PC-9 (cell line): Measurements from ENCODE around the gene LNX1. TPM values are rescaled to one million over a fixed set of nuclear protein-coding genes. Genes with fewer than 3 reads are reported as not detected.

Experiments used
- BruUV-seq: library from RNA; stranded (reverse); fragments of 400-500 nt; replicated peaks from 2 replicates; lab custom pipeline; 2021; lab: Mats Ljungman, UMichigan
- CTCF ChIA-PET: fragments of 300-600 bp; sonication (Branson Sonifier 250); formaldehyde crosslinking; loops from one replicate; lab custom pipeline; 2022; ENCODE audit warnings: antibody characterized with exemption; lab: Charles Lee
- POLR2A ChIA-PET: fragments of 300-600 bp; sonication (Branson Sonifier 250); formaldehyde crosslinking; loops from one replicate; lab custom pipeline; 2022; ENCODE audit warnings: antibody characterized with exemption; ENCODE audit not compliant: unreplicated experiment; lab: Charles Lee
- DNase-seq, 2 experiments: peaks; one replicate each; pipeline versions ENCODE4 v3.0.0 to v3.0.0-alpha.2; 2015 to 2022; ENCODE audit warnings: mixed read lengths in 1 of 2
- H2AFZ ChIP-seq: fragments of 200-600 bp; sonication (generic); 2 replicates; pipeline ENCODE4 v1.8.1; 2017; ENCODE audit warnings: antibody characterized with exemption
- H3F3A ChIP-seq: fragments of 200-600 bp; sonication (generic); 2 replicates; pipeline ENCODE4 v1.8.1; 2017; ENCODE audit warnings: antibody characterized with exemption, mild to moderate bottlenecking, low read depth; ENCODE audit not compliant: insufficient read depth
- H3K27ac ChIP-seq: fragments of 200-600 bp; sonication (generic); 2 replicates; pipeline ENCODE4 v1.6.1; 2016; ENCODE audit warnings: mixed run types
- H3K27me3 ChIP-seq: fragments of 200-600 bp; sonication (generic); 2 replicates; pipeline ENCODE4 v1.6.1; 2016; ENCODE audit warnings: low read depth, mixed run types; ENCODE audit not compliant: insufficient read depth
- H3K36me3 ChIP-seq: fragments of 200-600 bp; sonication (generic); 2 replicates; pipeline ENCODE4 v1.6.1; 2016; ENCODE audit warnings: low read depth, mixed run types
- H3K4me1 ChIP-seq: fragments of 200-600 bp; sonication (generic); replicated peaks from 2 replicates; pipeline ENCODE4 v1.6.1; 2016; ENCODE audit warnings: mixed run types; ENCODE audit not compliant: insufficient read depth
- H3K4me2 ChIP-seq: fragments of 200-600 bp; sonication (generic); 2 replicates; pipeline ENCODE4 v1.6.1; 2017; ENCODE audit warnings: mixed run types
- H3K4me3 ChIP-seq: fragments of 200-600 bp; sonication (generic); 2 replicates; pipeline ENCODE4 v1.6.1; 2016; ENCODE audit warnings: mixed run types
- H3K79me2 ChIP-seq: fragments of 200-600 bp; sonication (generic); 2 replicates; pipeline ENCODE4 v1.6.1; 2017; ENCODE audit warnings: low read depth, mixed run types
- H3K9me2 ChIP-seq: fragments of 200-600 bp; sonication (generic); 2 replicates; pipeline ENCODE4 v1.8.1; 2017; ENCODE audit warnings: mild to moderate bottlenecking; ENCODE audit not compliant: insufficient read depth
- H3K9me3 ChIP-seq: fragments of 200-600 bp; sonication (generic); 2 replicates; pipeline ENCODE4 v1.8.1; 2016; ENCODE audit warnings: low read depth; ENCODE audit not compliant: insufficient read depth
- H4K20me1 ChIP-seq: fragments of 200-600 bp; sonication (generic); 2 replicates; pipeline ENCODE4 v1.8.1; 2017; ENCODE audit not compliant: insufficient read depth
- EZH2 ChIP-seq: fragments of 200-600 bp; sonication (generic); IDR thresholded peaks from 2 replicates; pipeline ENCODE4 v1.8.0; 2017; ENCODE audit warnings: antibody characterized with exemption, low read depth
- intact Hi-C: fragments of 100-400 bp; cut with micrococcal nuclease; formaldehyde crosslinking; loops from one replicate; pipeline ENCODE4 v1.10.0; 2022; ENCODE audit not compliant: unreplicated experiment
- total RNA-seq: library from RNA; stranded (reverse); gene quantifications from 2 replicates; pipeline ENCODE4 v1.2.3, GENCODE V29; 2021
- TF ChIP-seq, protein P1 (sequence below): fragments of 200-600 bp; sonication (generic); conservative IDR thresholded peaks from 2 replicates; pipeline ENCODE4 v1.6.1; 2017; ENCODE audit warnings: mixed run types, antibody characterized with exemption, mild to moderate bottlenecking, moderate library complexity

Gene LNX1
- total RNA-seq, 1 experiment from 2014 or later, result 3.4 TPM

DNA sequence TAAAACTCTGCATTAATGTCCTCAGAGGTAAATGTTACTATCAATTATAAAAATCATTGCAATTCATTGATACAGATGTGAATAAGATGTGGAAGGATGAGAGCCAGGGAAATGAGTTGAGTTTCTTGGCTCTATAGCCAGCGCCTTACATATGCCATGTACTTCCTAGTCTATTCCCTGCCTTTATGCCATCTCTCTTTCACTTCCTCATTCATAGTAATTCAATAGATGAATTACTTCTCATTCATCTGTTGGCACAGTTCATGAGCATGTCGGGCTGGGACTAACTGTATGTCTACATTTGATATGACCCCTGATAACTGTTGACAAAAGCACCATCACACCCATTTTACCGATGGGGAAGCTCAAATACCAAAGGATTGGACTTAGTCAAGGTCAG is 55.7 kb downstream of the LNX1 start:
- no peaks in the 10 kb centered on the region; the same call in 1 of the 2 replicates for H3K9me3 ChIP-seq
- 0 out of 2 replicates have a peak, but pooled peaks cover 12% of the 10 kb centered on the region for H3K4me1 ChIP-seq
- POLR2A ChIA-PET, result no interaction called here
- no peak overlapping the region for H3K27ac ChIP-seq
- no peaks in the 10 kb centered on the region for H3K36me3 ChIP-seq
- no peaks in the 10 kb centered on the region for H3K79me2 ChIP-seq
- no peak overlapping the region for H3K4me3 ChIP-seq
- TF ChIP-seq, protein P1, sequence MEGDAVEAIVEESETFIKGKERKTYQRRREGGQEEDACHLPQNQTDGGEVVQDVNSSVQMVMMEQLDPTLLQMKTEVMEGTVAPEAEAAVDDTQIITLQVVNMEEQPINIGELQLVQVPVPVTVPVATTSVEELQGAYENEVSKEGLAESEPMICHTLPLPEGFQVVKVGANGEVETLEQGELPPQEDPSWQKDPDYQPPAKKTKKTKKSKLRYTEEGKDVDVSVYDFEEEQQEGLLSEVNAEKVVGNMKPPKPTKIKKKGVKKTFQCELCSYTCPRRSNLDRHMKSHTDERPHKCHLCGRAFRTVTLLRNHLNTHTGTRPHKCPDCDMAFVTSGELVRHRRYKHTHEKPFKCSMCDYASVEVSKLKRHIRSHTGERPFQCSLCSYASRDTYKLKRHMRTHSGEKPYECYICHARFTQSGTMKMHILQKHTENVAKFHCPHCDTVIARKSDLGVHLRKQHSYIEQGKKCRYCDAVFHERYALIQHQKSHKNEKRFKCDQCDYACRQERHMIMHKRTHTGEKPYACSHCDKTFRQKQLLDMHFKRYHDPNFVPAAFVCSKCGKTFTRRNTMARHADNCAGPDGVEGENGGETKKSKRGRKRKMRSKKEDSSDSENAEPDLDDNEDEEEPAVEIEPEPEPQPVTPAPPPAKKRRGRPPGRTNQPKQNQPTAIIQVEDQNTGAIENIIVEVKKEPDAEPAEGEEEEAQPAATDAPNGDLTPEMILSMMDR, result no peak
- TF ChIP-seq EZH2, result no peak
- no peaks in the 10 kb centered on the region for H3K27me3 ChIP-seq
- no peaks in the 10 kb centered on the region for H4K20me1 ChIP-seq
- H2AFZ ChIP-seq, result no peak overlapping the region
- H3K9me2 ChIP-seq, result no peaks in the 10 kb centered on the region
- CTCF ChIA-PET, result no interaction called here
- DNase-seq, result no peak
- H3K4me2 ChIP-seq, result no peak overlapping the region
- BruUV-seq, result no TSS peak
- intact Hi-C loops, result no loop called here
- H3F3A ChIP-seq, result no peaks in the 10 kb centered on the region

DNA sequence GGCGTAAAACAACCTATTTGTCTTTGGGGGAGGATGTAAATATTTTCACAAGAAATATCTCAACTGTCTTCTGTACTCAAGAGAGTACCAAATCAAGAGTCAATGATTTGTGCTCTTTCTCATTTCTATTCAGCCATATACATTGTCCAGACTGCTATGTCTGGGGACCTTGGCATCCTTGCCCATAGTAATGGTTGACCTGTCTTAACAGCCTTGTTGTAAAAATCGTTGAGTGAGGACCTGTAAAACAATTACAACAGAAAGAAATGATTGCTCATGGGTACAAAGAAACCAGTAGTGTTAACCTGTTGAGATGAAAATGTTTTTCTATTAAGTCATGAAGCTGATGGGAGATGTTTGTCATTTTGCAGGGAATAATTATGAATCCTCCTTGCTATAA is 56.6 kb downstream of the LNX1 start:
- CTCF ChIA-PET, result no interaction called here
- no peak overlapping the region for H3K4me3 ChIP-seq
- DNase-seq, result no peak
- H3K36me3 ChIP-seq, result no peaks in the 10 kb centered on the region
- no peaks in the 10 kb centered on the region for H3K79me2 ChIP-seq
- intact Hi-C loops, result no loop called here
- no peak overlapping the region for H3K27ac ChIP-seq
- no peak overlapping the region for H2AFZ ChIP-seq
- 0 out of 2 replicates have a peak, but pooled peaks cover 12% of the 10 kb centered on the region for H3K4me1 ChIP-seq
- H3K27me3 ChIP-seq, result no peaks in the 10 kb centered on the region
- H3K9me2 ChIP-seq, result no peaks in the 10 kb centered on the region
- POLR2A ChIA-PET, result no interaction called here
- H3F3A ChIP-seq, result no peaks in the 10 kb centered on the region
- no peak overlapping the region for H3K4me2 ChIP-seq
- no peaks in the 10 kb centered on the region; the same call in 1 of the 2 replicates for H3K9me3 ChIP-seq
- H4K20me1 ChIP-seq, result no peaks in the 10 kb centered on the region
- no peak for TF ChIP-seq EZH2
- TF ChIP-seq, protein P1, result no peak
- no TSS peak for BruUV-seq

DNA sequence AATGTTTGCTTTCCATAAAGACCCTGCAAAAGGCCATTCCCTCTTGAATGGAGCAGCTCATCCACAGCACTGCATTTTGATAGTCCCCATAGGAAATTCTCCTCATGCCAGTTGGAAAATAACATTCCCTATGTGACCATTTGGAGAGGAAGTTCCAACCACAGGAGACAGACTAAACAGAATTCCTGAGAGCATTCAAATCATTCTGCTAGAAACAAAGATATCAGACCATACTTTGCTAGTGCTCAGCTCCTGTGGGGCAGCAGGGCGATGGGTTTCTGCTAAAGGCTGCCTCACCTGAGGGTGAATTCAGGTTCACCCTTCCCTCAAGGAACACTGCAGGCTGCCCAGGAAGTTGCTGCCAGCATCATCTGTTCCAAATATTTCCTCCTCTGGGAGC is 58.8 kb downstream of the LNX1 start:
- H3K9me2 ChIP-seq, result no peaks in the 10 kb centered on the region
- no peak overlapping the region for H3K27ac ChIP-seq
- ChIA-PET CTCF (no interaction called here), POLR2A (no interaction called here)
- H4K20me1 ChIP-seq, result no peaks in the 10 kb centered on the region
- H3K36me3 ChIP-seq, result no peaks in the 10 kb centered on the region
- no TSS peak for BruUV-seq
- H3F3A ChIP-seq, result no peaks in the 10 kb centered on the region
- H3K4me3 ChIP-seq, result no peak overlapping the region
- intact Hi-C loops, result no loop called here
- H2AFZ ChIP-seq, result no peak overlapping the region
- DNase-seq, result no peak
- TF ChIP-seq, protein P1, result no peak
- TF ChIP-seq EZH2, result no peak
- H3K9me3 ChIP-seq, result no peaks in the 10 kb centered on the region; the same call in 1 of the 2 replicates
- H3K4me2 ChIP-seq, result no peak overlapping the region
- no peaks in the 10 kb centered on the region for H3K27me3 ChIP-seq
- H3K4me1 ChIP-seq, result 0 out of 2 replicates have a peak, but pooled peaks cover 6% of the 10 kb centered on the region
- no peaks in the 10 kb centered on the region for H3K79me2 ChIP-seq
